Epithelial cell of proximal tubule (primary cell): ENCODE measurements around the gene PDE6B. TPM values are rescaled to one million over a fixed set of nuclear protein-coding genes. Genes with fewer than 3 reads are reported as not detected.
A peak's percentile ranks its signal among the peaks of the same experiment; 100 is the strongest.

Experiments used
- DNase-seq: peaks from one replicate; pipeline ENCODE4 v3.0.0-alpha.2; 2011; ENCODE audit warnings: low read depth
- H3K4me3 ChIP-seq: 2 replicates; pipeline ENCODE4 v1.5.1; 2011; ENCODE audit warnings: low read depth, mild to moderate bottlenecking, low read length
- total RNA-seq: library from RNA; depleted of rRNA; stranded (reverse); fragments of >200 nt; gene quantifications from 2 replicates; pipeline ENCODE4 v1.2.3, GENCODE V29; 2015
- TF ChIP-seq, protein P1 (sequence below): conservative IDR thresholded peaks from 2 replicates; pipeline ENCODE4 v1.5.1; 2012; ENCODE audit warnings: low read depth, mild to moderate bottlenecking, low read length

PDE6B gene
- total RNA-seq, 1 donor from 2014 or later: 5.7 TPM

DNA sequence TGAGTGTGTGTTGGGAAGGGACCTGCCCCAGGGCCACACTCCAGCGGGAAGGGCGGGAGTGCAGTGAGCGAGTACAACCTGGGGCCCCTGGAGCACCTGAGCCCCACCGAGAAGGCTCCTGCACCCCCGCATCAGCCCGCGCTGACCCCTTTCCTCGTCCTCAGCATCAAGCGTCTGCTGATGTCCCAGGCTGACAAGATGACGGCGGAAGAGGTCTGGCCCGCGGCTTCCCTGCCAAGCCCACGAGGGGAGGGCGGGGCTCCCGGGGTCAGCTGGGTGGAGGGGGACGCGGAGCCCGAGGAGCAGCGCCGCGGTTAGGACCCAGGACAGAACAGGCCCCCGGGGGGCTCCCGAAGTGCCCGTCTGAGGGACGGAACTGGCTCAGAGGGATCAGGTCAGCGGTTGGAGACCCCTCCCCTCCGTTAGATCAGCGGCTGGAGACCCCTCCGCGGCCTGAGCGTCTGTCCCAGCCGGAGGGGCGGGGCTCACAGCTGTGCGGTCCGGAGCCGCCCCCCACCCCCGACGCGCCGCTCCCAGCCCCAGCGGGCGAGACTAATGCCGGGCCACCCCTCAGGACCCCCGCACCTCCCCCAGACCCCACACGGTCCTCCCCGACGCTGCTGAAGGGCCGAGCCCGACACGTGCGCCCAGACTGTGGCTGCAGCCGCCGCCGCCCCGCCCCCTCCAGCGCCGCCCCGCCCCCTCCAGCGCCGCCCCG lies 55.7 kb downstream of the PDE6B start:
- TF ChIP-seq, protein P1, sequence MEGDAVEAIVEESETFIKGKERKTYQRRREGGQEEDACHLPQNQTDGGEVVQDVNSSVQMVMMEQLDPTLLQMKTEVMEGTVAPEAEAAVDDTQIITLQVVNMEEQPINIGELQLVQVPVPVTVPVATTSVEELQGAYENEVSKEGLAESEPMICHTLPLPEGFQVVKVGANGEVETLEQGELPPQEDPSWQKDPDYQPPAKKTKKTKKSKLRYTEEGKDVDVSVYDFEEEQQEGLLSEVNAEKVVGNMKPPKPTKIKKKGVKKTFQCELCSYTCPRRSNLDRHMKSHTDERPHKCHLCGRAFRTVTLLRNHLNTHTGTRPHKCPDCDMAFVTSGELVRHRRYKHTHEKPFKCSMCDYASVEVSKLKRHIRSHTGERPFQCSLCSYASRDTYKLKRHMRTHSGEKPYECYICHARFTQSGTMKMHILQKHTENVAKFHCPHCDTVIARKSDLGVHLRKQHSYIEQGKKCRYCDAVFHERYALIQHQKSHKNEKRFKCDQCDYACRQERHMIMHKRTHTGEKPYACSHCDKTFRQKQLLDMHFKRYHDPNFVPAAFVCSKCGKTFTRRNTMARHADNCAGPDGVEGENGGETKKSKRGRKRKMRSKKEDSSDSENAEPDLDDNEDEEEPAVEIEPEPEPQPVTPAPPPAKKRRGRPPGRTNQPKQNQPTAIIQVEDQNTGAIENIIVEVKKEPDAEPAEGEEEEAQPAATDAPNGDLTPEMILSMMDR: no peak
- DNase-seq: no peak

DNA sequence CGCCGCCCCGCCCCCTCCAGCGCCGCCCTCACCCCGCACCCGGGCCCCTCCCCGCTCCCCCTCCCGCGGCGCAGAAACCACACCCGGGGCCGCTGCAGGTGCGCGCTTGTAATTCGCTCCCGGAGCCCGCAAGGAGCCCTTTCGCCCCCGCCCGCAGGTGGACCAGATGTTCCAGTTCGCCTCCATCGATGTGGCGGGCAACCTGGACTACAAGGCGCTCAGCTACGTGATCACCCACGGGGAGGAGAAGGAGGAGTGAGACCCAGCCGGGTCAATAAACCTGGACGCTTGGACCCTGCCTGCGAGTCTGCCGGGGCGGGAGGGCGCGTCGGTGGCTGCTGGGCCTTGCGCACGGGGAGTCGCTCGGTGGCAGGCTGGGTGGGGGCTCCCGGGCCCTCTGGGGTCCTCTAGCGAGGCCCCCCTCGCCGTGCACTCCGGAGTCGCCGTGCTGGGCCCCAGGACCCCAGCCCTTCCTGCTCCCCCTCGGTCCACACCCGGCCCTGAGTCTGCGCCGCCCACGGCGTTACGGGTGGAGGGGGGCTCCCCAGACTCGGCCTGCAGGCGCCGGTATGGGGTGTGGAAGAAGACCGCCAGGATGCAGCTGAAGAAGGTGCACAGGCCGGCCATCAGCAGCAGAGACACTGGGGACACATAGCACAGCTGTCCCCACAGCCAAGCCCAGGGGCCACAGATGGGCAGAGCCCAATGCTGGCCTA lies 56.5 kb downstream of the PDE6B start:
- TF ChIP-seq, protein P1: no peak
- no peak for DNase-seq
- H3K4me3 ChIP-seq: peak overlapping the region; percentile 39

More for the DNA sequence above, 55.7 kb downstream of the PDE6B start:
- peak overlapping the region; percentile 53 for H3K4me3 ChIP-seq

DNA sequence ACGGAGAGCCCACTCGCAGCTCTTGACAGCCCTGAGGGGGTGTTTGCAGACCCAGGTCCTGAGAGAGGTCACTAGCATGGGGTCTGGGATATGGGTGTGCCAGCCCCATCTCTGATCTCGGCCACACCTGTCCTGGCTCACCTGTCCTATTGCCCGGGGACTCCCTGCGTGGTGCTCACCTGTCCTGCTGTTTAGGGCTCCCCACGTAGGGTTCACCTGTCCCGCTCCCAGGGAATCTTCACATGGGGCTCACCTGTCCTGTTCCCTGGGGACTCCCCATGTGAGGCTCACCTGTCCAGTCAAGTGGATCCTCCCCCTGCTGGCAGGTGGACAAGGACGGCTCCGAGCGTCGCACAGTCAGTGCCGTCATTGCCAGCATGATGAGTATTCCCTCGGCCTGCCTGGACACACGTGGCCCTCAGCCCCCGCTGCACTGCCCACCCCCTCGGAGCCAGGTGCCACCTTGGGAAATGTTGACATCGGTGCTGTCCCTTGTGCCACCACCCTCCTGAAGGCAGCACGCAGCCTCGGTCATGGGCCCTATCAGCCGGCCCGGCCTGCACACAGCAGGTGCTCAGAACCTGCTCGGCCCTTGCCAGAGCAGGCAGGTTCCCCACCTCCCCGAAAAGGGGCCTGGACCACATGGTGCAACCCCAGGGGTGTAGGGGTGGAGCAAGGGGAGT lies 57.3 kb downstream of the PDE6B start:
- no peak overlapping the region for H3K4me3 ChIP-seq
- TF ChIP-seq, protein P1: no peak
- no peak for DNase-seq

DNA sequence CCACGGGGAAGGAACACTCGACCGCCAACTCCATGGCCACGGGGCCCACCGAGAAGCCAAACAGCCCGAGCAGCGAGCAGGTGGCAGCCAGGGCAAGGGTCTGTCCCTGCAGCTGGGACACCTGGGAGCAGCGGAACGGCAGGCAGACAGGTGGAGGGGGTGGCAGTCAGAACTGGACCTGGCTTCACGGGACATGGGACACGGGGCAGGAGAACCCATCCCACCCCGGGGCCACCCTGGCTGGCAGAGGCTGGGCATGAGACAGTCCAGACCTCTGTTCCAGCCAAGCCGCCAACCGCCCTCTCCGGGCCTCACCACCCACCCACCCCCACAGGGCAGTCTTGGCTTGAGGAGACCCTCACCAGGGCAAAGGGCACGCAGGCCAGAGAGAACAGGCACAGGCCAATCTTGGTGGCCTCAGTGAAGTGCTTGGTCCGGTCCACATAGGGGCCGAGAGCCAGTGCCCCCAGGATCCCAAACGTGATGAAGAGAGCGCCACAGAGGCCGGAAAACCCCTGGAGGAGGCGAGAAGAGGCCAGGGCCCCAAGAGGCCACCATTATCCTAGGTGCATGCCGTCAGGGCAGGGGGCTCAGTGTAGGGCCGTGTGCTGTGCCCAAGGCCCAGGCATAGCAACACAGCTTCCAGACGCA lies 58.0 kb downstream of the PDE6B start:
- H3K4me3 ChIP-seq: no peak overlapping the region
- TF ChIP-seq, protein P1: no peak
- no peak for DNase-seq

DNA sequence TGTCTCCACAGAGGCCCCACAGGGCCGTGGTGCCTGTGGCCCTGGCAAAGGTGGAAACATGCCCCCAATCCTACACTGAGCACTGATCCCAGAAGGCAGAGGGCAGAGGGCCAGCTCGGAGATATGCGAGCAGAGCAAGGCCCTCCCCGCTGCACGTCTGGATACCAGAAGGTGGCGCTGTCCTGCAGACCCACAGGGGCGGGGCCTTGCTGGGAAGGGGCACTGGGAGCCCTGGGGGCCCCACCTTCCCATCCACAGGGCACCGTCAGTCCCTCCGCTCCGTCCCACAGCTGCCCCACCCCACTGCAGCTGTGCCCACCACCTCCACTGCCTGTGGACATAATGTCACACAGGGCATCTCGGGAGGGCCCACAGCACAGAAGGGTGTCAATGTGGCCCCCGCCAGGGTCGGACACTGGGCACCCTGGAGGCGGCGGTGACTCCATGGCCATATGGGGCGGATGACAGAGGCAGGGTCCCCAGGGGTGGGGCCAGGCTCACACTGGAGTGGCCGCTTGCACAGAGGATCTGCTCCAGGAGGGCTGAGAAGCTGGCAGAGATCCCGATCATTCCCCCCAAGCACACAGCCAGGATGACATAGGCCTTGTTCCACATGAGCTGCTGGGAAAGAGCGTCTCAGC lies 58.7 kb downstream of the PDE6B start:
- DNase-seq: no peak
- TF ChIP-seq, protein P1: peak; percentile 78
- no peak overlapping the region for H3K4me3 ChIP-seq

DNA sequence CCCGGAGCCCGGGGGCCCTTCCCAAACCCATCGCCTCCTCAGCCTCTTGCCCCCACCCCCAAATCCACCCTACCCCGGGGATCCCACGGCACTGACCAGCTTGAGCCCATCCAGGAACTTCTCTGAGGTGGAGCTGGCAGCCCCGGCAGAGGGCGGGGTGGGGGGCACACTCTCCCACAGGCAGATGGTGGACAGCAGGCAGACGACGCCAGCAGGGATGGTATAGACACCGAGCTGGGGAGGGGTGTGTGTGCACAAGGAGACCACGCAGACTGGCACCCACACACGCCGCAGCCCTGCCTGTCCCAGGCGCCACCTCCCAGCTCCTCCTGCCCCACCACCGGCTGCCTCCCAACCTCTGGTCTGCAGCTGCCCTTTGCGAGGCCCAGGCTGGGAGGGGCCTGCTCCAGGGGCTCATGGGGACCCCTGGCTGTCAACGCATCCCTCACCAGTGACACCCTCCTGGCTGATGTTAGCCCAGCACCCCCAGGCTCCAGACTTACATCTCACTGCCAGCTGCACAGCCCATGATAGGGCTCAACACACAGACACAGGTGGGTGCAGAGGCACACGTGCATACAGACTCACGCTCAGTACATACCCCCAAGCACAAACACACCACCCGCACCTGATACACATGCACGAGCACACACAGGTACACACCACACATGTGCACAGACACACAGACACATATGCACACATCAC lies 59.4 kb downstream of the PDE6B start:
- TF ChIP-seq, protein P1: no peak
- no peak for DNase-seq
- no peak overlapping the region for H3K4me3 ChIP-seq
